K562 (cell line): Measurements from ENCODE around the gene SOX21. TPM values are rescaled to one million over a fixed set of nuclear protein-coding genes. Genes with fewer than 3 reads are reported as not detected.

Experiments
- ATAC-seq: fragments of 200-7000 bp; cut with Tn5 transposase; 3 replicates; pipeline ENCODE4 v1.9.1; 2020; ENCODE audit warnings: moderate library complexity
- BruUV-seq: library from RNA; stranded (reverse); fragments of 400-500 nt; replicated peaks from 2 replicates; lab custom pipeline; 2021; lab: Mats Ljungman, UMichigan
- CTCF ChIA-PET: fragments of 300-600 bp; formaldehyde crosslinking; extraction: SDS; loops from one replicate; lab custom pipeline; 2021; ENCODE audit warnings: low intra/inter-chr PET ratio; lab: Yijun Ruan, JAX
- POLR2A ChIA-PET: fragments of 300-600, 350-650 bp; sonication (Branson Sonifier 250); formaldehyde crosslinking; extraction: SDS; loops from one replicate; lab custom pipeline; 2021; ENCODE audit warnings: antibody characterized with exemption, inconsistent platforms; lab: Yijun Ruan, JAX
- DNase-seq, 4 experiments: peaks; one replicate each; pipeline versions ENCODE4 v3.0.0 to v3.0.0-alpha.2; 2011 to 2018; ENCODE audit warnings: low spot score in 3 of 4, mixed read lengths in 3 of 4; ENCODE audit errors: extremely low read depth in 1 of 4
- FAIRE-seq: peaks from 2 replicates; lab custom pipeline; 2011; peaks lifted over from hg19 to GRCh38; lab: Jason Lieb, UNC
- H2AFZ ChIP-seq: 2 replicates; pipeline ENCODE4 v1.6.0; 2011; ENCODE audit warnings: low read depth, low read length, control low read depth, inconsistent platforms
- H3K27ac ChIP-seq: fragments of 200-600 bp; 3 replicates; pipeline ENCODE4 v1.8.0; 2011; ENCODE audit warnings: low read depth, mild to moderate bottlenecking, control low read depth, inconsistent platforms, low read length, moderate library complexity, mixed read lengths; ENCODE audit errors: extremely low read depth
- H3K27me3 ChIP-seq, 2 experiments: fragments of 300-600 bp in 1 of 2; 2 replicates in 1 of 2; 3 replicates in 1 of 2; pipeline versions ENCODE4 v1.6.0 to v1.8.0; 2011; ENCODE audit warnings: inconsistent platforms in 2 of 2, low read length in 2 of 2, mild to moderate bottlenecking in 1 of 2, mixed read lengths in 1 of 2, moderate library complexity in 1 of 2; ENCODE audit not compliant: control insufficient read depth in 2 of 2, insufficient read depth in 2 of 2
- H3K36me3 ChIP-seq: fragments of 300-600 bp; 3 replicates; pipeline ENCODE4 v1.8.0; 2011; ENCODE audit warnings: mild to moderate bottlenecking, low read length, inconsistent platforms; ENCODE audit not compliant: control insufficient read depth, insufficient read depth
- H3K4me1 ChIP-seq, 2 experiments: fragments of 200-600 bp in 1 of 2; replicated peaks in 1 of 2; 2 replicates in 1 of 2; 3 replicates in 1 of 2; pipeline versions ENCODE4 v1.5.1 to v1.8.0; 2011; ENCODE audit warnings: inconsistent platforms in 2 of 2, low read length in 2 of 2, mild to moderate bottlenecking in 1 of 2, mixed read lengths in 1 of 2, moderate library complexity in 1 of 2; ENCODE audit not compliant: control insufficient read depth in 2 of 2, insufficient read depth in 2 of 2
- H3K4me2 ChIP-seq: 2 replicates; pipeline ENCODE4 v1.6.1; 2011; ENCODE audit warnings: low read length, control low read depth, inconsistent platforms, mixed read lengths; ENCODE audit not compliant: insufficient read depth
- H3K4me3 ChIP-seq: fragments of 200-600 bp; sonication (generic), shearing (Covaris generic); 2 replicates; pipeline ENCODE4 v1.5.1; 2016; ENCODE audit warnings: control low read depth, inconsistent platforms
- H3K79me2 ChIP-seq: fragments of 200-600 bp; 3 replicates; pipeline ENCODE4 v1.8.0; 2011; ENCODE audit warnings: low read length, inconsistent platforms; ENCODE audit not compliant: control insufficient read depth, insufficient read depth
- H3K9ac ChIP-seq, 2 experiments: 2 replicates each; pipeline versions ENCODE4 v1.6.0 to v1.6.1; 2011; ENCODE audit warnings: low read depth in 2 of 2, low read length in 2 of 2, control low read depth in 1 of 2, inconsistent platforms in 1 of 2, mild to moderate bottlenecking in 1 of 2, mixed read lengths in 1 of 2; ENCODE audit not compliant: insufficient read depth in 1 of 2
- H3K9me1 ChIP-seq: one replicate; pipeline ENCODE4 v1.6.0; 2011; ENCODE audit warnings: inconsistent platforms, mild to moderate bottlenecking, low read length, moderate library complexity; ENCODE audit not compliant: control insufficient read depth, insufficient read depth
- H3K9me3 ChIP-seq: replicated peaks from 2 replicates; pipeline ENCODE4 v1.5.1; 2011; ENCODE audit warnings: low read depth, low read length, inconsistent platforms; ENCODE audit not compliant: control insufficient read depth, insufficient read depth
- H4K20me1 ChIP-seq: replicated peaks from 2 replicates; pipeline ENCODE4 v1.6.1; 2011; ENCODE audit warnings: low read length, inconsistent platforms, mixed read lengths; ENCODE audit not compliant: control insufficient read depth, insufficient read depth
- ARNT ChIP-seq, 2 experiments: fragments of 450-650 bp; IDR thresholded peaks; 2 replicates each; pipeline ENCODE4 v1.6.1; 2016; ENCODE audit warnings: mild to moderate bottlenecking in 1 of 2
- BMI1 ChIP-seq: fragments of 150-350 bp; IDR thresholded peaks from 2 replicates; pipeline ENCODE4 v1.6.1; 2014; ENCODE audit warnings: low read length
- BRD9 ChIP-seq: fragments of 450-650 bp; IDR thresholded peaks from 2 replicates; pipeline ENCODE4 v1.6.1; 2018; ENCODE audit warnings: low read depth; ENCODE audit not compliant: partially characterized antibody
- CEBPB ChIP-seq: fragments of 450-650 bp; IDR thresholded peaks from 2 replicates; pipeline ENCODE4 v1.6.1; 2016; ENCODE audit warnings: missing genetic modification characterization, missing compliant biosample characterization
- MTA1 ChIP-seq: fragments of 450-650 bp; IDR thresholded peaks from 2 replicates; pipeline ENCODE4 v1.6.1; 2017; ENCODE audit warnings: borderline replicate concordance
- RBM15 ChIP-seq: fragments of 200-400 bp; formaldehyde crosslinking; IDR thresholded peaks from 2 replicates; pipeline ENCODE4 v1.6.1; 2018; ENCODE audit warnings: mild to moderate bottlenecking, low read length, moderate library complexity; ENCODE audit not compliant: insufficient read depth
- SIN3B ChIP-seq: fragments of 450-650 bp; IDR thresholded peaks from 2 replicates; pipeline ENCODE4 v1.6.1; 2017; ENCODE audit warnings: low read depth, mild to moderate bottlenecking, moderate library complexity
- ZBED1 ChIP-seq: IDR thresholded peaks from 2 replicates; pipeline ENCODE4 v1.6.1; 2014
- ZNF511 ChIP-seq: sonication (generic); formaldehyde crosslinking; IDR thresholded peaks from 2 replicates; pipeline ENCODE4 v1.8.0; 2022; ENCODE audit warnings: mild to moderate bottlenecking, missing genetic modification reagents
- ZNF551 ChIP-seq: fragments of 250-450 bp; sonication (Bioruptor Pico); IDR thresholded peaks from 2 replicates; pipeline ENCODE4 v1.5.0; 2021; ENCODE audit warnings: mild to moderate bottlenecking, moderate library complexity
- ZNF644 ChIP-seq: fragments of 200-800 bp; sonication (Bioruptor generic); IDR thresholded peaks from 2 replicates; pipeline ENCODE4 v1.6.1; 2016; ENCODE audit warnings: low read depth, missing genetic modification characterization, missing compliant biosample characterization
- ZNF778 ChIP-seq: fragments of 450-650 bp; formaldehyde crosslinking; IDR thresholded peaks from 2 replicates; pipeline ENCODE4 v1.4.0; 2020; ENCODE audit warnings: mild to moderate bottlenecking, moderate library complexity
- WGBS: fragments of 100-300 bp; shearing (Covaris generic); methylation state at CpG from one replicate; pipeline ENCODE4 v1.1.6; 2016; ENCODE audit warnings: low coverage, mixed read lengths; ENCODE audit not compliant: insufficient coverage; ENCODE audit errors: missing lambda C conversion rate; 5-methylcytosine and 5-hydroxymethylcytosine counted together
- in situ Hi-C: fragments of 300-500 bp; cut with MboI; formaldehyde crosslinking; loops from 4 replicates; pipeline ENCODE4 v1.15.0; 2018; ENCODE audit warnings: inconsistent platforms, mixed read lengths
- intact Hi-C: fragments of 100-400 bp; cut with micrococcal nuclease; formaldehyde crosslinking; loops from 2 replicates; pipeline ENCODE4 v1.14.2; 2022
- polyA plus RNA-seq, 8 experiments: library from polyadenylated mRNA; depleted of rRNA in 4 of 8; stranded (reverse) in 5 of 8; unstranded in 3 of 8; fragments of >200 nt; fragmentation: Nextera tagmentation in 2 of 8; fragmentation: Illumina TruSeq in 1 of 8; extraction: Ambion mirVana in 2 of 8; extraction: Trizol in 1 of 8; gene quantifications; 2 replicates each; pipeline versions ENCODE4 v1.2.1 to v1.2.3, GENCODE V29; 2011 to 2014; ENCODE audit warnings: inconsistent platforms in 1 of 8, missing spikeins in 1 of 8
- total RNA-seq, 7 experiments: library from RNA; depleted of rRNA in 6 of 7; stranded (reverse); fragments of >200 nt in 6 of 7; fragmentation: Illumina TruSeq in 2 of 7; extraction: Trizol in 2 of 7; gene quantifications; 2 replicates each; pipeline versions ENCODE4 v1.2.1 to v1.2.3, GENCODE V29; 2011 to 2021; ENCODE audit warnings: low replicate concordance in 1 of 7
- TF ChIP-seq, protein P1 (sequence below): fragments of 250-450 bp; sonication (Bioruptor Pico); IDR thresholded peaks from 2 replicates; pipeline ENCODE4 v1.4.0; 2020; ENCODE audit warnings: mild to moderate bottlenecking, moderate library complexity, borderline replicate concordance

SOX21 gene
- total and polyA plus RNA-seq, 9 of the 15 experiments (the other 6 are each of a cell fraction or from before 2014, with no cell fraction given) = 0.07 TPM; not detected in 8

- WGBS = 7% methylated on average over 5 of the region's 5 CpGs
- Histone ChIP-seq H3K36me3 (no peaks in the 10 kb centered on the region), H3K4me1 (peaks cover 0 to 6% of the 10 kb centered on the region in 2 experiments; a peak in 2 of 5 replicates), H3K4me2 (no peak overlapping the region), H3K27me3 (peaks cover 3 to 28% of the 10 kb centered on the region in 2 experiments; a peak in 3 of 5 replicates), H2AFZ (no peak overlapping the region), H3K9me3 (no peaks in the 10 kb centered on the region), H3K4me3 (no peak overlapping the region), H3K9ac (no peak overlapping the region), H3K27ac (no peak overlapping the region), H3K9me1 (no peaks in the 10 kb centered on the region), H3K79me2 (no peaks in the 10 kb centered on the region), H4K20me1 (no peaks in the 10 kb centered on the region)
- intact Hi-C loops = no loop called here
- in situ Hi-C loops = no loop called here
- ChIA-PET CTCF (no interaction called here), POLR2A (no interaction called here)
- DNase-seq (no peak), FAIRE-seq (no peak), ATAC-seq (no peak)
- no TSS peak for BruUV-seq
- TF ChIP-seq BRD9 (no peak), BMI1 (no peak), ZNF778 (CRISPR knock-in tag) (no peak), CEBPB (no peak), SIN3B (no peak), MTA1 (no peak), ZNF644 (no peak), ZBED1 (no peak), ARNT (IDR thresholded peaks at IDR 0.05) (no peak), ZNF551 (CRISPR knock-in tag) (no peak), RBM15 (no peak), ZNF511 (CRISPR knock-in tag) (no peak)
- TF ChIP-seq, protein P1, sequence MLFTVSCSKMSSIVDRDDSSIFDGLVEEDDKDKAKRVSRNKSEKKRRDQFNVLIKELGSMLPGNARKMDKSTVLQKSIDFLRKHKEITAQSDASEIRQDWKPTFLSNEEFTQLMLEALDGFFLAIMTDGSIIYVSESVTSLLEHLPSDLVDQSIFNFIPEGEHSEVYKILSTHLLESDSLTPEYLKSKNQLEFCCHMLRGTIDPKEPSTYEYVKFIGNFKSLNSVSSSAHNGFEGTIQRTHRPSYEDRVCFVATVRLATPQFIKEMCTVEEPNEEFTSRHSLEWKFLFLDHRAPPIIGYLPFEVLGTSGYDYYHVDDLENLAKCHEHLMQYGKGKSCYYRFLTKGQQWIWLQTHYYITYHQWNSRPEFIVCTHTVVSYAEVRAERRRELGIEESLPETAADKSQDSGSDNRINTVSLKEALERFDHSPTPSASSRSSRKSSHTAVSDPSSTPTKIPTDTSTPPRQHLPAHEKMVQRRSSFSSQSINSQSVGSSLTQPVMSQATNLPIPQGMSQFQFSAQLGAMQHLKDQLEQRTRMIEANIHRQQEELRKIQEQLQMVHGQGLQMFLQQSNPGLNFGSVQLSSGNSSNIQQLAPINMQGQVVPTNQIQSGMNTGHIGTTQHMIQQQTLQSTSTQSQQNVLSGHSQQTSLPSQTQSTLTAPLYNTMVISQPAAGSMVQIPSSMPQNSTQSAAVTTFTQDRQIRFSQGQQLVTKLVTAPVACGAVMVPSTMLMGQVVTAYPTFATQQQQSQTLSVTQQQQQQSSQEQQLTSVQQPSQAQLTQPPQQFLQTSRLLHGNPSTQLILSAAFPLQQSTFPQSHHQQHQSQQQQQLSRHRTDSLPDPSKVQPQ (CRISPR knock-in tag) = no peak
Measured at GRCh38 chr13:94700536-94700935, 11.8 kb downstream of the SOX21 start.
